Breast epithelium (tissue), 3 donors: ENCODE data around the gene SUCLG2.

Experiments used
- POLR2AphosphoS5 ChIP-seq, 3 donors: sonication (generic); formaldehyde crosslinking; IDR thresholded peaks; one replicate each; pipeline ENCODE4 v1.6.1; 2017; ENCODE audit warnings: antibody characterized with exemption in 3 of 3
- TF ChIP-seq, protein P1 (sequence below), 3 donors: fragments of 450-650 bp; IDR thresholded peaks; one replicate each; pipeline ENCODE4 v1.5.1; 2016 to 2017; ENCODE audit warnings: antibody characterized with exemption in 3 of 3, mild to moderate bottlenecking in 3 of 3, moderate library complexity in 3 of 3

DNA sequence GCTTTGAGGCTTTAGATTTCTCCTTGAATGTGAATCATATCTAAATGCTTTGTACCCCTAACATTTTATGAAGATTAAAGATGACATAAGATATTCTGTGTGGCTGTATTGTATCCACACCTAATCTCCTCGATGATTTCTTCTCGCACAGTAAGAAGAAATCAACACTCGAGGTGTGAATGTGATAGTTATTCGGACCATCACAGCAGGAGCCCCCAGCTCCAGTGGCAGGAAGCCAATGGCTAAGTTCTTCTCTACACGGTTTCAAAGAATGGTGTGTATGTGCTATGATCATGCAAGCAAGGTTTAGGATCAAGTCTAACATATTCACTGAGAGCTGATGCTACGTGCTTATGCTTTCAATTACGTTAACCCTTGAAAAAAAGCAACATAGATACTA, 271.0 kb downstream of the SUCLG2 start:
- TF ChIP-seq, protein P1, sequence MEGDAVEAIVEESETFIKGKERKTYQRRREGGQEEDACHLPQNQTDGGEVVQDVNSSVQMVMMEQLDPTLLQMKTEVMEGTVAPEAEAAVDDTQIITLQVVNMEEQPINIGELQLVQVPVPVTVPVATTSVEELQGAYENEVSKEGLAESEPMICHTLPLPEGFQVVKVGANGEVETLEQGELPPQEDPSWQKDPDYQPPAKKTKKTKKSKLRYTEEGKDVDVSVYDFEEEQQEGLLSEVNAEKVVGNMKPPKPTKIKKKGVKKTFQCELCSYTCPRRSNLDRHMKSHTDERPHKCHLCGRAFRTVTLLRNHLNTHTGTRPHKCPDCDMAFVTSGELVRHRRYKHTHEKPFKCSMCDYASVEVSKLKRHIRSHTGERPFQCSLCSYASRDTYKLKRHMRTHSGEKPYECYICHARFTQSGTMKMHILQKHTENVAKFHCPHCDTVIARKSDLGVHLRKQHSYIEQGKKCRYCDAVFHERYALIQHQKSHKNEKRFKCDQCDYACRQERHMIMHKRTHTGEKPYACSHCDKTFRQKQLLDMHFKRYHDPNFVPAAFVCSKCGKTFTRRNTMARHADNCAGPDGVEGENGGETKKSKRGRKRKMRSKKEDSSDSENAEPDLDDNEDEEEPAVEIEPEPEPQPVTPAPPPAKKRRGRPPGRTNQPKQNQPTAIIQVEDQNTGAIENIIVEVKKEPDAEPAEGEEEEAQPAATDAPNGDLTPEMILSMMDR (IDR thresholded peaks at IDR 0.05) = no peak
- no peak for TF ChIP-seq POLR2AphosphoS5 (IDR thresholded peaks at IDR 0.05)
